ENCODE measurements around the gene C22orf23. TPM values are rescaled to one million over a fixed set of nuclear protein-coding genes. Genes with fewer than 3 reads are reported as not detected.

The C22orf23 gene
- total RNA-seq, 1 experiment from 2014 or later: 0.47 TPM

DNA sequence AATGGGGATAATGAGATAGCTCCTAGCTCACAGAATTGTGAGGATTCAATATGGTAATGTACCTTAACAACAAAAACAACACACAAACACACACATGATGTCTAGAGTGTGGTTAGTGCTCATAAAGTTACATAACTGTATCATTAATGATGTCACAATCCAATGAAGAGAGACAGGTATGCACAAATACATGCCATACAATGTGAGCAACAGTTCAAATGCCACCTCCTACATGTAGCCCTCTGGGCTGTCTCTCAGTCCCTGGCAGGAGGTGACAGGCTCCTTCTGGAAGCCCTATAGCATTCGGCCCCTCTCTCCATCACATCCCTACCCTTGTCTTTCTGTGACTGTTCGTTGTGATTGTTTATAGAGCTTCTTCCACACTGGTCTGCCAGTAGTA, 55.6 kb downstream of the C22orf23 start:
- H3K4me2 ChIP-seq (ENCODE audit: low read length): no peak overlapping the region
- no peaks in the 10 kb centered on the region for H3K9me3 ChIP-seq (ENCODE audit: control insufficient read depth in 1 of 2, insufficient read depth in 1 of 2, low read depth in 1 of 2, low read length in 2 of 2)
- ChIA-PET POLR2A (interaction anchor here (0.6 to 2.2 kb wide), 5 partner anchors 8 to 91 kb away, joined by 3 to 11 read pairs (median 4); partner anchors contain the start of genes GCAT and MICALL1), RAD21 (ENCODE audit: low non-redundant PET in 1 of 2, low total read pairs in 2 of 2, uncharacterized antibody in 2 of 2, unreplicated experiment in 2 of 2) (no interaction called here), CTCF (interaction anchor here (2.3 kb wide), 1 partner anchor 7 kb away, joined by 6 read pairs; no protein-coding TSS in a partner anchor)
- no peak for TF ChIP-seq ELF1 (IDR thresholded peaks at IDR 0.05; ENCODE audit: borderline replicate concordance, low read depth)
- TF ChIP-seq ZFX (IDR thresholded peaks at IDR 0.05): no peak
- TF ChIP-seq SIN3A (IDR thresholded peaks at IDR 0.05; ENCODE audit: low read depth): no peak
- no peak for TF ChIP-seq POLR2A (IDR thresholded peaks at IDR 0.05; ENCODE audit: borderline replicate concordance, extremely low read depth, insufficient read depth, insufficient read length)
- TF ChIP-seq RAD21 (IDR thresholded peaks at IDR 0.05; ENCODE audit: low read depth): no peak
- TF ChIP-seq EZH2phosphoT487 (IDR thresholded peaks at IDR 0.05; ENCODE audit: borderline replicate concordance): no peak
- TF ChIP-seq, protein P1, sequence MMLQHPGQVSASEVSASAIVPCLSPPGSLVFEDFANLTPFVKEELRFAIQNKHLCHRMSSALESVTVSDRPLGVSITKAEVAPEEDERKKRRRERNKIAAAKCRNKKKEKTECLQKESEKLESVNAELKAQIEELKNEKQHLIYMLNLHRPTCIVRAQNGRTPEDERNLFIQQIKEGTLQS (IDR thresholded peaks at IDR 0.05): no peak
- no peak for TF ChIP-seq JUND (IDR thresholded peaks at IDR 0.05)
- TF ChIP-seq POLR2AphosphoS5 (IDR thresholded peaks at IDR 0.05; ENCODE audit: low read depth, low read length): no peak
- TF ChIP-seq EGR1 (IDR thresholded peaks at IDR 0.05; ENCODE audit: low read depth): no peak
- no peak for TF ChIP-seq FOSL1 (IDR thresholded peaks at IDR 0.05; ENCODE audit: low read depth)
- TF ChIP-seq, protein P2, sequence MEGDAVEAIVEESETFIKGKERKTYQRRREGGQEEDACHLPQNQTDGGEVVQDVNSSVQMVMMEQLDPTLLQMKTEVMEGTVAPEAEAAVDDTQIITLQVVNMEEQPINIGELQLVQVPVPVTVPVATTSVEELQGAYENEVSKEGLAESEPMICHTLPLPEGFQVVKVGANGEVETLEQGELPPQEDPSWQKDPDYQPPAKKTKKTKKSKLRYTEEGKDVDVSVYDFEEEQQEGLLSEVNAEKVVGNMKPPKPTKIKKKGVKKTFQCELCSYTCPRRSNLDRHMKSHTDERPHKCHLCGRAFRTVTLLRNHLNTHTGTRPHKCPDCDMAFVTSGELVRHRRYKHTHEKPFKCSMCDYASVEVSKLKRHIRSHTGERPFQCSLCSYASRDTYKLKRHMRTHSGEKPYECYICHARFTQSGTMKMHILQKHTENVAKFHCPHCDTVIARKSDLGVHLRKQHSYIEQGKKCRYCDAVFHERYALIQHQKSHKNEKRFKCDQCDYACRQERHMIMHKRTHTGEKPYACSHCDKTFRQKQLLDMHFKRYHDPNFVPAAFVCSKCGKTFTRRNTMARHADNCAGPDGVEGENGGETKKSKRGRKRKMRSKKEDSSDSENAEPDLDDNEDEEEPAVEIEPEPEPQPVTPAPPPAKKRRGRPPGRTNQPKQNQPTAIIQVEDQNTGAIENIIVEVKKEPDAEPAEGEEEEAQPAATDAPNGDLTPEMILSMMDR (IDR thresholded peaks at IDR 0.05 in 2 of 3, conservative IDR thresholded peaks at IDR 0.05 in 1 of 3; ENCODE audit: borderline replicate concordance in 1 of 3, insufficient read depth in 1 of 3, low read depth in 2 of 3, low read length in 2 of 3): no peak
- no peak for TF ChIP-seq TCF7L2 (IDR thresholded peaks at IDR 0.05; ENCODE audit: borderline replicate concordance, extremely low read depth, insufficient read depth, insufficient read length)
- TF ChIP-seq EZH2 (IDR thresholded peaks at IDR 0.05): no peak
- no peak for TF ChIP-seq CBX3 (IDR thresholded peaks at IDR 0.05; ENCODE audit: low read depth)
- TF ChIP-seq, protein P3, sequence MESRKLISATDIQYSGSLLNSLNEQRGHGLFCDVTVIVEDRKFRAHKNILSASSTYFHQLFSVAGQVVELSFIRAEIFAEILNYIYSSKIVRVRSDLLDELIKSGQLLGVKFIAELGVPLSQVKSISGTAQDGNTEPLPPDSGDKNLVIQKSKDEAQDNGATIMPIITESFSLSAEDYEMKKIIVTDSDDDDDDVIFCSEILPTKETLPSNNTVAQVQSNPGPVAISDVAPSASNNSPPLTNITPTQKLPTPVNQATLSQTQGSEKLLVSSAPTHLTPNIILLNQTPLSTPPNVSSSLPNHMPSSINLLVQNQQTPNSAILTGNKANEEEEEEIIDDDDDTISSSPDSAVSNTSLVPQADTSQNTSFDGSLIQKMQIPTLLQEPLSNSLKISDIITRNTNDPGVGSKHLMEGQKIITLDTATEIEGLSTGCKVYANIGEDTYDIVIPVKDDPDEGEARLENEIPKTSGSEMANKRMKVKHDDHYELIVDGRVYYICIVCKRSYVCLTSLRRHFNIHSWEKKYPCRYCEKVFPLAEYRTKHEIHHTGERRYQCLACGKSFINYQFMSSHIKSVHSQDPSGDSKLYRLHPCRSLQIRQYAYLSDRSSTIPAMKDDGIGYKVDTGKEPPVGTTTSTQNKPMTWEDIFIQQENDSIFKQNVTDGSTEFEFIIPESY (IDR thresholded peaks at IDR 0.05; ENCODE audit: extremely low read depth, insufficient replicate concordance, low read length): no peak
- no peak for TF ChIP-seq YY1 (IDR thresholded peaks at IDR 0.05; ENCODE audit: extremely low read depth, insufficient replicate concordance, low read depth, low read length)
- no peak for TF ChIP-seq ZNF274 (IDR thresholded peaks at IDR 0.05; ENCODE audit: low read depth, low read length)
- no peak overlapping the region for H3K4me3 ChIP-seq (replicated peaks in 1 of 2; ENCODE audit: low read depth in 1 of 2, low read length in 2 of 2)
- H3K36me3 ChIP-seq (ENCODE audit: control insufficient read depth in 1 of 2, insufficient read depth in 2 of 2, low read length in 2 of 2): no peaks in the 10 kb centered on the region
- no peaks in the 10 kb centered on the region for H3K79me2 ChIP-seq (ENCODE audit: insufficient read depth, low read length)
- peaks cover 58 to 67% of the 10 kb centered on the region in 2 experiments for H3K4me1 ChIP-seq (ENCODE audit: control insufficient read depth in 1 of 2, insufficient read depth in 2 of 2, low read length in 2 of 2)
- no peaks in the 10 kb centered on the region for H3K9me2 ChIP-seq (ENCODE audit: insufficient read depth)
- H3K27me3 ChIP-seq (ENCODE audit: insufficient read depth, low read length): no peaks in the 10 kb centered on the region
- intact Hi-C loops (cut with micrococcal nuclease): no loop called here
- no peak for DNase-seq (ENCODE audit: low read depth, low spot score)
- peak overlapping the region; percentile 45; the same call in 1 of the 2 replicates for H3K9ac ChIP-seq (ENCODE audit: low read length)
- no peak for ATAC-seq
- H2AFZ ChIP-seq (ENCODE audit: low read depth, low read length, poor library complexity, severe bottlenecking): no peak overlapping the region
- H3K27ac ChIP-seq (ENCODE audit: low read depth, low read length): peak overlapping the region; percentile 70
- no TSS peak for BruUV-seq (replicated peaks)
- no peaks in the 10 kb centered on the region for H4K20me1 ChIP-seq (ENCODE audit: insufficient read depth)
